Measurements from ENCODE around the gene GFRA4. TPM values are rescaled to one million over a fixed set of nuclear protein-coding genes. Genes with fewer than 3 reads are reported as not detected.

The GFRA4 gene
- total RNA-seq, 2 experiments from 2014 or later: not detected

DNA sequence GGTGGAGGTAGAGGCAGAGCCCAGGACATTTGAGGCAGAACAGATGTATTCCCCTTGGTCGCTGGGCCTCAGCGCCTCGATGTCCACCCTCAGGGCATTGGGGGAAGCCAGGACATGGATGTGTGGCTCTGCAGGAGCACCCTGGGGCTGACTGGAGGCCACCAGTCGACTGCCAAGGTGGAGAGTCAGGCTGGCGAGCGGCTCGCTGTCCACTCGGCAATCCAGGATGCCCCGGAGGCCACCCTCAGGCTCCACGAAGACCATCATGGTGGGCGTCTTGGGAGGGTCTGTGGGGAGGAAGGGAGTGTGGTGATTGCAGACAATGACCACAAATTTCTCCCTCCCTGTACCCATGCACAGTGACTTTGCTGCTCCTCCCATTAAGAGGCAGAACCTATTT lies 26.8 kb upstream of the GFRA4 start:
- Mint-ChIP-seq H3K27ac (no peak overlapping the region), H3K36me3 (ENCODE audit: low read depth) (no peaks in the 10 kb centered on the region), H3K9me3 (no peaks in the 10 kb centered on the region), H3K27me3 (peaks cover 13% of the 10 kb centered on the region), H3K4me3 (no peak overlapping the region), H3K4me1 (no peaks in the 10 kb centered on the region)
- POLR2A ChIA-PET: no interaction called here
- DNase-seq: no peak
- CTCF ChIA-PET: interaction anchor here (1.1 kb wide), 1 partner anchor 8 kb away, joined by 3 read pairs; no protein-coding TSS in a partner anchor

DNA sequence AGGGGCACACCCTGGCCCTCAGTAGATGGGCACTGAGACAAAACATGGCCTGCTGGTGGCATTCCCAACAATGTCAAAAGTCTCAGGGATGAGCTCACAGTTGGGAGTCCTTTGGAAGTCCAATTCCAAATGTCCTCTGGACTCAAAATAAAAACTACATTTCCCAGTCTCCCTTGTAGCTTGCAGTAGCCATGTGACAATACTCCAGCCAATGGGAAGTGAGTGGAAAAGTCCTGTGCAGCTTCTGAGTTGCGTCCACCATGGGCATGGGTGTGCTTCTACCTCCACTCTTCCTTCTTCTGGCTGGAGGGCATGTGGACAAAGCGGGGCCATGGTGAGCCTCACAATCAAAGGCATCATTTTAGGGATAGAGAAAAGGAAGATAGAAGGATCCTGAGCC lies 24.5 kb upstream of the GFRA4 start:
- no peak overlapping the region for H3K27ac Mint-ChIP-seq
- ChIA-PET CTCF (interaction anchor here (1.0 kb wide), 1 partner anchor 168 kb away, joined by 3 read pairs; no protein-coding TSS in a partner anchor), POLR2A (no interaction called here)
- H3K9me3 Mint-ChIP-seq: no peaks in the 10 kb centered on the region
- peaks cover 29% of the 10 kb centered on the region for H3K27me3 Mint-ChIP-seq
- H3K4me3 Mint-ChIP-seq: no peak overlapping the region
- DNase-seq: no peak
- H3K4me1 Mint-ChIP-seq: no peaks in the 10 kb centered on the region
- H3K36me3 Mint-ChIP-seq (ENCODE audit: low read depth): no peaks in the 10 kb centered on the region

DNA sequence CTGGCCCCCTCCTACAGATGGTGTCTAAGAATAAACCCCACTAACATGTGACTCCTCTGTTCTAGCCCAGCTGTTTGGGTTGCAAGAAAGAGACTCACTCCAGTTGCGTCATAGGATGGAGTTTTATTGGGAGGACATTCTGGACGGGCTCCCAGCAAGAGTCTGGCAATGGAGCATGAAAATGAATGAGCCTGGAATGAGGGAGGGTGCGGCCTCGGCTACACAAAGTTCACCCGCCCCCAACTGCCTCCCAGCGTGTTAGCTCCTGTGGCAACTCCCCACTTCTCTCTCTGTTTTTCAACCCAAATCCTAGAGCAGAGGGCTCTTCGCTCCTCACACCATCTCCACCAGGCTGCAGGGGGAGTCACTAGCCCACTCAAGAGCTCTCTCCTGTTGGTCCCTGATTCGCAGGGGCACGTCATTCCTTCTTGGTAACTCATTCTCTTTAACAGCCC lies 23.7 kb upstream of the GFRA4 start:
- POLR2A ChIA-PET: no interaction called here
- DNase-seq: no peak
- CTCF ChIA-PET: no interaction called here
- Mint-ChIP-seq H3K4me1 (no peaks in the 10 kb centered on the region), H3K36me3 (ENCODE audit: low read depth) (no peaks in the 10 kb centered on the region), H3K27ac (no peak overlapping the region), H3K9me3 (no peaks in the 10 kb centered on the region), H3K4me3 (no peak overlapping the region), H3K27me3 (peaks cover 33% of the 10 kb centered on the region)

DNA sequence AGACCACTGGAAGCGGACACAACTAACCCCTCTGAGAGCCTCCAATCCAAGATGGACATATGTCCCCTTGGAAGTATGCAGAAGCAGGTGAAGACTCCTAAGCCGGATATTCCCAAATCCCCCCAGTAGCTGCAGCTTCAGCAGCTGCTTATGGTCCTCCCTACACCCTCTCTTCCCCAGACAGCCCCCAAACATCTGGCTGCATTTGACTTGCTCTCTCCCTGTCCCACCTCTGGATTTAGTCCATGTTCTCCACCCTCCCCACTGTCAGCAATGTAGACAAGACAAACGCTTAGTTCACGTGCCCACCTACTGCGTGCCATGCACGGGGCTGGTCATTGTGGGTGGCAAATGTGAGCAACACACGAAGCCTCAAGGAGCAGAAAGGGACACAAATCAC lies 23.2 kb upstream of the GFRA4 start:
- H3K27me3 Mint-ChIP-seq: peaks cover 35% of the 10 kb centered on the region
- DNase-seq: no peak
- H3K36me3 Mint-ChIP-seq (ENCODE audit: low read depth): no peaks in the 10 kb centered on the region
- H3K4me1 Mint-ChIP-seq: no peaks in the 10 kb centered on the region
- CTCF ChIA-PET: interaction anchor here (1.1 kb wide), 1 partner anchor 10 kb away, joined by 4 read pairs; no protein-coding TSS in a partner anchor
- H3K27ac Mint-ChIP-seq: no peak overlapping the region
- POLR2A ChIA-PET: no interaction called here
- H3K9me3 Mint-ChIP-seq: no peaks in the 10 kb centered on the region
- no peak overlapping the region for H3K4me3 Mint-ChIP-seq

DNA sequence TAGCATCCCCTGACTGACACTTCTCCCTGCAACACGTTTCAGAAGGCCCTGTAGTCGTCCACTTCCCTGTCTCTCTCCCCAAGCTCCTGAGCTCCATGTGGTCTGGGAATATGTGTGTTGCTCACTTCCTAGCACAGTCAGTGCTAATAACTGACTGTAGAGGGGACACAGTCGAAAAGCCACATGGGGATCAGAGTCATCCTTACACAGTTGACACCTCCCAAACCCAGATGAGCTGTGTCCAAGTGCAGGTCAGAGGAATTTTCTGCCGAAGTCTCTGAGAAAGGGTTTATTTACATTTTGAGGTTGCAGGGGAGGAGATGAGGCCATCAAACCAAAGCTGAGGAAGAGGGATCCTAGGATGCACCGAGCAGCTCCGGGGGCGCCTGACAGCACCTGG lies 22.1 kb upstream of the GFRA4 start:
- H3K9me3 Mint-ChIP-seq: no peaks in the 10 kb centered on the region
- no peaks in the 10 kb centered on the region for H3K36me3 Mint-ChIP-seq (ENCODE audit: low read depth)
- ChIA-PET CTCF (interaction anchor here (1.1 kb wide), 2 partner anchors 9 to 13 kb away, joined by 4 read pairs; no protein-coding TSS in a partner anchor), POLR2A (no interaction called here)
- H3K4me3 Mint-ChIP-seq: no peak overlapping the region
- H3K27ac Mint-ChIP-seq: no peak overlapping the region
- H3K4me1 Mint-ChIP-seq: no peaks in the 10 kb centered on the region
- no peak for DNase-seq
- peaks cover 46% of the 10 kb centered on the region for H3K27me3 Mint-ChIP-seq

DNA sequence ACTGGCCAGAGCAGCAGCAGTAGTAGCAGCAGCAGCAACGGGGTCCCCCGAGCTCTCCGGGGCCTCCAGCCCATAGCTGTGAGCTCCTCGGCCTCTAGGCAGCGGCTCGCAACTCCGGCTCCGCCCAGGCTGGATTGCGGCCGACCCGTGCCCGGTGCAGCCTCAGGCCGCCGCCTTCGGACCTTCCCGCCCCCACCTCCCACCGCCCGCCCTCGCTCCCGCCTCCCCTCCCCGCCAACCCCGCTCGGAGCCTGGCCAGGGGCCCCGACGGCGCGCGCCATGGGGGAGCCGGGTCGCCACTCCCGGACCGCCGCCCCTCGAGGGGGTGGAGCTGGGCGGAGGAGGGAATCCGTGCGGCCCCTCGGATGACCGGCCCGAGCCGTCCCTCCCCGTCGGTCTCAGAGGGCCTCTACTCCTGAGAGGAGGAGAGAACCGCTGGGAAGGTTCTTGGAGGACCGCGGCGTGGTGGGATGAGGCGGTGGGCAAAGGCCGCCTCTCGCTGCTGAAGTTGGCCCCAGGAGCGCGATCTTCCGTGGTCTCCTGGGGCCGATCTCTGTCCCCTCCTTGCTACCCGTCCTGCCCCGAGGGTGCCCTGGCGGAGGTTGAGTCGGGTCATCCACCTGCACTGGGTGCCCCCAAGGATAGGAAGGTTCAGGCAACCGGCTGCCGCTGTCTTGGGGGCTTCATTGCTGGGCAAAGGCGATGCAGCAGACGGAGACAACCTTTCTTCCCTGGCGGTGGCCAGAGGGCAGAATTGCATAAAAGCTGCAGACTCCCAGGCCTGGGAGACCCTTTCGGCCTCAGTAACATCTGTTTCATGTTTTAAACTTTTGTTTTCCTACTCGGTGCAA lies 19.0 kb upstream of the GFRA4 start, which contains the start of gene ADAM33:
Gene ADAM33 (minus strand): TSS at position 80 of the 851 bp plus-strand sequence. CDS start 6 bp downstream, at position 74.
- no peak for DNase-seq
- H3K9me3 Mint-ChIP-seq: no peaks in the 10 kb centered on the region
- no peak within 1 kb of the TSS for H3K27ac Mint-ChIP-seq
- no peak within 1 kb of the TSS for H3K4me3 Mint-ChIP-seq
- H3K4me1 Mint-ChIP-seq: no peaks in the 10 kb centered on the region
- H3K36me3 Mint-ChIP-seq (ENCODE audit: low read depth): no peaks in the 10 kb centered on the region
- peaks cover 57% of the 10 kb centered on the region for H3K27me3 Mint-ChIP-seq
- ChIA-PET CTCF (interaction anchor here (1.4 kb wide), 1 partner anchor 26 kb away, joined by 4 read pairs; no protein-coding TSS in a partner anchor), POLR2A (no interaction called here)

DNA sequence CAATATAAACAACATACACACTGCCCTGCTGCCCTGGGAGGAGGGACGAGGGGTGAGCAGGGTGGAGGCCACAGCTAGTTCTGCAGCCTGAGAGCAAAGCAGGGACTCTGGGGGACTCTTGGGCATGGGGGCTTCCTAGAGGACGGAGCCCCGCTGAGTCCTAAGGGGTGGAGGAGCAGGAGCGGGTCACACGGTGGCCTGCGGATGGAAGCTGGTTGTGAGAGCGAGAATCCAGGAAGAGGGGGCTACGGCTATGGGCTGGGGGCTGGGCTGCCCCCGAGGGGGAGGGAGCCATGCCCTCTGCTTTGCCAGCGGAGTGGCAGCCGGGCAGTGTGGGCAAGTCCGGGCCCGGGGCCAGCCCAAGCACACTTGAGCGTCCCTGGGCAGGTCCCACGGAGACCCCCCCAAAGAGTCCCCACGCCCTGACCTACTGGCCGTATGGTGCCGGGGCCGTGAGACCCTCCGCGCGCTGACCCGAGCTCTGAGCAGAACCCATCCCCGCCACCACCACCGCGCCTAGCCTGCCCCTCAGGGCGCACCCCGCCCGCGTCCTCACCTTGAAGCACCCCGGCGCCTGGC lies 18.2 kb upstream of the GFRA4 start:
- H3K36me3 Mint-ChIP-seq (ENCODE audit: low read depth): no peaks in the 10 kb centered on the region
- POLR2A ChIA-PET: no interaction called here

DNA sequence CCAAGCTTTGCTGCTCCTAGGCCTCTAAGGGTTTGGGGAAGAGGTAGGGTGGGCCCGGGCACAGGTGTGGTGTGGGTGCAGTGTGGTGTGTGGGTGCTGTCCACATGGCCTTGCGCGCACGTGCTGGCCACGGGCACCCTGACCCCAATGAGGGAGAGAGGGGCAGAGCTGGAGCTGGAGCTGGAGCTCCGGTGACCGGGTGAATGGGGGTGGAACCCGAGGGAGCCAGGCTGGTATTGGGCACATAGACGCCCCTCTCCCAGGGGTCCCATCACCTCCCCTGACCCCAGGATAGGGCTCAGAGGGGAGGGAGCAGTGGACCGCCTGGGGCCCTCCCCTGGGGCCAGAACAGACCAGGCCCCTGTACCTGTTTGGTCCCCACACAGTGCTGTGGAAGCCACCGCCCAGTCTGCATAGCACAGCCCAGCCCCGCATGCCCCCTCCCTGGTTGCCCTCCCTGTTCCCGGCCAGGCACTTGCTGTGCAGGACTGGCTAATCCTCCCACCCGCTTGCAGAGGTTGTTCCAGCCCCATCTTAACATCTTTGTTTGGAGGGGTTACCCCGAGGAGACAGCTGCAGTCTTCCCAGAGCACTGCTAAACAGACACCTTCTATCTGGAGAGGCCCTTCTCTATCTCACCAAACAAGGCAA lies 17.6 kb upstream of the GFRA4 start:
- CTCF ChIA-PET: interaction anchor here (1.2 to 1.7 kb wide), 2 partner anchors 15 to 27 kb away, joined by 3 read pairs; no protein-coding TSS in a partner anchor
- H3K36me3 Mint-ChIP-seq (ENCODE audit: low read depth): no peaks in the 10 kb centered on the region
- no peak overlapping the region for H3K4me3 Mint-ChIP-seq

More for the DNA sequence above, 18.2 kb upstream of the GFRA4 start:
- H3K27ac Mint-ChIP-seq: no peak overlapping the region
- peaks cover 3% of the 10 kb centered on the region for H3K4me1 Mint-ChIP-seq
- H3K9me3 Mint-ChIP-seq: no peaks in the 10 kb centered on the region
- H3K4me3 Mint-ChIP-seq: no peak overlapping the region
- CTCF ChIA-PET: interaction anchor here (1.2 to 1.7 kb wide), 2 partner anchors 14 to 26 kb away, joined by 3 read pairs; no protein-coding TSS in a partner anchor
- no peak for DNase-seq
- H3K27me3 Mint-ChIP-seq: peaks cover 59% of the 10 kb centered on the region

DNA sequence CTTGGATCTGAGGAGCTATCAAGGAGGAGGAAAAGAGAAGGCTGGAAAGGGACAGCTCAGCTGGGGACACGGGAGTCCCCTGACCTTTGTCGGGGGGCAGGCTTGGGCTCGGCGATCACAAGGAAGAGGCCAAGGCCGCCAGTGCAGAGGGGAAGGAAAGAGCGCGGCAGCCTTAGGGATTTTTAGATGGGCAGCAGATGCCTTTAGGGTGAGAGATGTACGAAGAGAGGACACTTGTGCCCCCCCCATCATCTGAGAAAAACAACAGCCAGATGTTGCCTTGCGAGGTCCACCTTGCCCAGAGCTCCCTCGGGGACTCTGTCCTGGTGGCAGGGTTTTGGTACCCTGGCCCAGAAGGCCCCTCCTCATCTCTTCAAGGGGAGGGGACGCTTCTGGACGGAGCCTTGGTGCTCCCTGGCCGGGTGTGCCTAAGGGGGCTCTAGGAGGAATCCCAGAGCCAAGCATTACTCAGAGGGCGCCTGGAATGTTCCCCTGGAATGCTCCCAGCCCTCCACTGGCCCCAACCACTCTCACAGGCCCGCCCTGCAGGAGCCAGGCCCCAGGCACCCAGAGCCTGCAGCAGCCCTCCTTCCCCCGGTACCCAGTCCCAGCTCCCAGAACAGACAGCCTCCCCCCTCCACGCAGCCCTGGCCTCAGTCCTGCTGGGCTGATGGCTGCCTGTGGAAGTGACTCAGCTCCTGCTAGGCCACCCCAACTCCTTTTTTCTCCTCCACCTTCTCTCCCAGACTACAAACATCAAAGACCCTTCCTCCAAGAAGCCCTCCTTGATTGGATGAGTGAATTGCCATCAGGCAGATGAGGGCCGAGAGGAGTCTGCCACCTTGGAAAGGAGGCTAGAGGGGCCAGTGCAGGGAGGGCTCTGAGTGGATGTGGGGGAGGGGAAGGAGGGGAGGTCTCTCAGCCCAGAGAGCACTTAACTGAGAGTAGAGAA lies 16.8 kb upstream of the GFRA4 start:
- Mint-ChIP-seq H3K36me3 (ENCODE audit: low read depth) (no peaks in the 10 kb centered on the region), H3K9me3 (no peaks in the 10 kb centered on the region), H3K4me1 (peaks cover 3% of the 10 kb centered on the region), H3K27ac (no peak overlapping the region), H3K27me3 (peaks cover 58% of the 10 kb centered on the region), H3K4me3 (no peak overlapping the region)
- ChIA-PET CTCF (interaction anchor here (0.6 to 1.7 kb wide), 3 partner anchors 15 to 205 kb away, joined by 3 read pairs; no protein-coding TSS in a partner anchor), POLR2A (no interaction called here)
- no peak for DNase-seq

More for the DNA sequence above, 17.6 kb upstream of the GFRA4 start:
- Mint-ChIP-seq H3K4me1 (peaks cover 3% of the 10 kb centered on the region), H3K9me3 (no peaks in the 10 kb centered on the region), H3K27me3 (peaks cover 55% of the 10 kb centered on the region), H3K27ac (no peak overlapping the region)
- no peak for DNase-seq
- POLR2A ChIA-PET: no interaction called here

DNA sequence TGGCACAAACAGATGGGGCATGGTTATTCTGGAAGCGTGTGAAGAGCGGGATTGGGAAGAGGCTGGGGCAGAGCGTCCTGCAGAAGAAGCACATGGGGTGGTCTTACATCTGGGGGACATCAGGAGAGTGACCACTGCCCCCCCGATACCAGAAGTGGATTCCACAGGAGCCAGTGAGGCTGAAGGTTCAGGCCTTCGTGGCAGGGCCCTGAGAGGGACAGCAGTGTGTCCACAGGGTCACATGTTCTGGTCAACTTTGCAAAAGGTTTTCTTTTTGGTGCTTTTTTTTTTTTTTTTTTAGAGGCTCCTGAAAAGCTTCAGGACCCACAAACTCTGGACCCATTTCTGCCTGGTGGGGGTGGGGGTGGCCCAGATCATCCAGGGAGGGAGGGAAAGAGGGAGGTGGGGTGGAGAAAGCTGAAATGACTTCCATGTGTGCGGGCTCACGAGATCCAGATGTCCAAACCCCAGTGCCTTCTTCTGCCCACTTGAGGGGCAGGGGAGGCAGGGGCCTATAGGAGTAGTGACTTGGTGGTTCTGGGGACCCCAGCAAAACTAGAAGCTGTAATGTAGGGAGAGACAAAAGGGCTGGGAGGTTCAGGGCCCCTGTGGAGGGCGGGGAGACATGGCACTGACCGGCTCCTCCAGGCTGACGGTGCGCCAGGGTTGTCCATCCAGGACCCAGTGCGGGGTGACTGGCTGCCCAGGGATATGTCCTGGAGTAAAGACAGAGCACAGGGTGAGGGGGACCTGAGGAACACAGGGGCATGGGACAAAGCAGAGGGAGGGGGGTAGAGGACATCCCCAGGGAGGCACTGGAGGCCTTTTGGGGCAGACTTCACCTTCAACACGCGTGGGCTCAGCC lies 15.9 kb upstream of the GFRA4 start:
- H3K9me3 Mint-ChIP-seq: no peaks in the 10 kb centered on the region
- peaks cover 3% of the 10 kb centered on the region for H3K4me1 Mint-ChIP-seq
- no peaks in the 10 kb centered on the region for H3K36me3 Mint-ChIP-seq (ENCODE audit: low read depth)
- no peak overlapping the region for H3K27ac Mint-ChIP-seq
- CTCF ChIA-PET: interaction anchor here (0.6 to 2.2 kb wide), 4 partner anchors 13 to 204 kb away, joined by 3 to 6 read pairs (median 3); no protein-coding TSS in a partner anchor
- peaks cover 60% of the 10 kb centered on the region for H3K27me3 Mint-ChIP-seq
- H3K4me3 Mint-ChIP-seq: no peak overlapping the region
- DNase-seq: no peak
- POLR2A ChIA-PET: no interaction called here

DNA sequence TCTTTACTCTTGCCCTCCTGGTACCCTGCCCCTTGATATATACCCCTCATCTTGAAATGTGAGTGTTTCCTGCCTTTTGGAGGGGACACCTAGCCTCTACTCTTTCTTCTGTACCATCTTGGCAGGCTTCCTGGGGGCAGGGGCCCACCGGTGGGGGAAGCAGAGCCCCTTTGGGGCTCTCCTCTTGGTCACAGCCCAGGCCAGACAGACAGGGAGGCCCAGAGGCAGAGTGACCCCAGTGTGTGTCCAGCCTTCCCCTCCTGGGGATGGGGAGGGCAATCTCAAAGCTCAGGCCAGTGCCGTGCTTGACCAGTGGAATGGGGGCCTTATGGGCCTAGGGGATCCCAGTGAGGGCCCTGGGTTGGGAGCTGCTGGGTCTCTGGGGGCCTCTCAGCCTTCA lies 15.0 kb upstream of the GFRA4 start:
- H3K4me3 Mint-ChIP-seq: no peak overlapping the region
- CTCF ChIA-PET: interaction anchor here (1.0 to 2.2 kb wide), 3 partner anchors 12 to 26 kb away, joined by 3 to 6 read pairs (median 4); no protein-coding TSS in a partner anchor
- DNase-seq: no peak
- POLR2A ChIA-PET: no interaction called here
- no peak overlapping the region for H3K27ac Mint-ChIP-seq
- peaks cover 55% of the 10 kb centered on the region for H3K27me3 Mint-ChIP-seq
- no peaks in the 10 kb centered on the region for H3K9me3 Mint-ChIP-seq
- peaks cover 3% of the 10 kb centered on the region for H3K4me1 Mint-ChIP-seq
- no peaks in the 10 kb centered on the region for H3K36me3 Mint-ChIP-seq (ENCODE audit: low read depth)

Data from activated CD4-positive, alpha-beta T cell treated with anti-CD3 and anti-CD28 coated beads, Interleukin-2, amount 10 ng/mL, durations not matched to agents 7 days and 5 days (primary cell).